Hepatocyte (in vitro differentiated cells): Measurements from ENCODE around the gene SLU7. TPM values are rescaled to one million over a fixed set of nuclear protein-coding genes. Genes with fewer than 3 reads are reported as not detected.

Experiments used
- DNase-seq: peaks from one replicate; pipeline ENCODE4 v3.0.0-alpha.2; 2016; ENCODE audit warnings: low spot score
- H2AFZ ChIP-seq: fragments of 200-600 bp; sonication (generic); 2 replicates; pipeline ENCODE4 v1.6.0; 2016; ENCODE audit warnings: antibody characterized with exemption, mild to moderate bottlenecking
- H3K27ac ChIP-seq: fragments of 200-600 bp; sonication (generic); 2 replicates; pipeline ENCODE4 v1.5.1; 2016; ENCODE audit warnings: mild to moderate bottlenecking
- H3K27me3 ChIP-seq: fragments of 200-600 bp; sonication (generic); 2 replicates; pipeline ENCODE4 v1.6.1; 2016
- H3K36me3 ChIP-seq: fragments of 200-600 bp; sonication (generic); replicated peaks from 2 replicates; pipeline ENCODE4 v1.5.1; 2016; ENCODE audit warnings: low read depth; ENCODE audit not compliant: insufficient read depth
- H3K4me1 ChIP-seq: fragments of 200-600 bp; sonication (generic); 2 replicates; pipeline ENCODE4 v1.5.1; 2016; ENCODE audit warnings: mild to moderate bottlenecking, moderate library complexity; ENCODE audit not compliant: insufficient read depth
- H3K4me2 ChIP-seq: fragments of 200-600 bp; sonication (generic); 2 replicates; pipeline ENCODE4 v1.6.0; 2016
- H3K4me3 ChIP-seq: fragments of 200-600 bp; sonication (generic); 2 replicates; pipeline ENCODE4 v1.5.1; 2016; ENCODE audit warnings: mild to moderate bottlenecking
- H3K79me2 ChIP-seq: fragments of 200-600 bp; sonication (generic); 2 replicates; pipeline ENCODE4 v1.6.0; 2017; ENCODE audit warnings: mild to moderate bottlenecking
- H3K9me2 ChIP-seq: fragments of 200-600 bp; sonication (generic); replicated peaks from 2 replicates; pipeline ENCODE4 v1.6.0; 2017; ENCODE audit warnings: mild to moderate bottlenecking; ENCODE audit not compliant: insufficient read depth
- H3K9me3 ChIP-seq: fragments of 200-600 bp; sonication (generic); 2 replicates; pipeline ENCODE4 v1.5.1; 2016; ENCODE audit warnings: low read depth, mild to moderate bottlenecking
- H4K20me1 ChIP-seq: fragments of 200-600 bp; sonication (generic); 2 replicates; pipeline ENCODE4 v1.6.0; 2016; ENCODE audit warnings: mild to moderate bottlenecking; ENCODE audit not compliant: insufficient read depth, poor library complexity, severe bottlenecking
- CTCF ChIP-seq: fragments of 200-600 bp; sonication (generic); IDR thresholded peaks from 2 replicates; pipeline ENCODE4 v1.5.1; 2016; ENCODE audit warnings: antibody characterized with exemption, mild to moderate bottlenecking; ENCODE audit not compliant: poor library complexity
- EZH2 ChIP-seq: fragments of 200-600 bp; sonication (generic); IDR thresholded peaks from 2 replicates; pipeline ENCODE4 v1.6.1; 2016; ENCODE audit warnings: antibody characterized with exemption, mild to moderate bottlenecking, borderline replicate concordance
- EZH2phosphoT487 ChIP-seq: fragments of 200-600 bp; sonication (generic); IDR thresholded peaks from one replicate; pipeline ENCODE4 v1.6.1; 2018; ENCODE audit warnings: antibody characterized with exemption, mild to moderate bottlenecking, low read depth, moderate library complexity; ENCODE audit not compliant: unreplicated experiment, severe bottlenecking
- WGBS: methylation state at CpG from one replicate; pipeline ENCODE4 v1.1.6; 2016; ENCODE audit warnings: low lambda C conversion rate; ENCODE audit errors: missing lambda C conversion rate; 5-methylcytosine and 5-hydroxymethylcytosine counted together
- polyA plus RNA-seq: library from polyadenylated mRNA; unstranded; fragments of >200 nt; fragmentation: Nextera tagmentation; extraction: Ambion mirVana; gene quantifications from 2 replicates; pipeline ENCODE4 v1.2.1, GENCODE V29; 2016
- total RNA-seq: library from RNA; depleted of rRNA; stranded (reverse); fragments of >200 nt; gene quantifications from 2 replicates; pipeline ENCODE4 v1.2.3, GENCODE V29; 2014

SLU7 gene
- total and polyA plus RNA-seq, 2 experiments from 2014 or later: 45.0 to 62.5 TPM

- TF ChIP-seq EZH2: no peak
- TF ChIP-seq EZH2phosphoT487: no peak
- no peak for TF ChIP-seq CTCF
- H4K20me1 ChIP-seq: no peaks in the 10 kb centered on the region
- H3K27ac ChIP-seq: no peak overlapping the region
- 84% methylated on average over 6 of the region's 6 CpGs for WGBS
- H2AFZ ChIP-seq: no peak overlapping the region
- no peak overlapping the region for H3K4me2 ChIP-seq
- H3K4me3 ChIP-seq: no peak overlapping the region
- no peaks in the 10 kb centered on the region for H3K27me3 ChIP-seq
- H3K9me3 ChIP-seq: no peaks in the 10 kb centered on the region
- no peaks in the 10 kb centered on the region for H3K79me2 ChIP-seq
- DNase-seq: no peak
- H3K4me1 ChIP-seq: no peaks in the 10 kb centered on the region
- no peaks in the 10 kb centered on the region for H3K36me3 ChIP-seq
- no peaks in the 10 kb centered on the region for H3K9me2 ChIP-seq
Measured at GRCh38 chr5:160452795-160453194, 33.9 kb upstream of the SLU7 start.

- Histone ChIP-seq H3K36me3 (no peaks in the 10 kb centered on the region), H2AFZ (no peak overlapping the region), H3K79me2 (no peaks in the 10 kb centered on the region), H4K20me1 (no peaks in the 10 kb centered on the region), H3K9me3 (no peaks in the 10 kb centered on the region), H3K4me2 (no peak overlapping the region), H3K4me1 (no peaks in the 10 kb centered on the region), H3K27me3 (no peaks in the 10 kb centered on the region), H3K27ac (no peak overlapping the region), H3K4me3 (no peak overlapping the region), H3K9me2 (no peaks in the 10 kb centered on the region)
- no peak for DNase-seq
- TF ChIP-seq CTCF: no peak
- no peak for TF ChIP-seq EZH2
- no peak for TF ChIP-seq EZH2phosphoT487
Measured at GRCh38 chr5:160452036-160452435, 33.2 kb upstream of the SLU7 start.

GRCh38 chr5:160451281-160451680 lies 32.4 kb upstream of the SLU7 start:
- no peak for DNase-seq
- Histone ChIP-seq H3K79me2 (no peaks in the 10 kb centered on the region), H3K4me2 (no peak overlapping the region), H2AFZ (no peak overlapping the region), H3K36me3 (no peaks in the 10 kb centered on the region), H3K4me1 (no peaks in the 10 kb centered on the region), H3K9me2 (no peaks in the 10 kb centered on the region), H3K27ac (no peak overlapping the region), H3K9me3 (no peaks in the 10 kb centered on the region), H3K4me3 (no peak overlapping the region), H4K20me1 (no peaks in the 10 kb centered on the region), H3K27me3 (no peaks in the 10 kb centered on the region)
- TF ChIP-seq EZH2 (no peak), CTCF (no peak), EZH2phosphoT487 (no peak)
- WGBS: 96% methylated on average over 2 of the region's 2 CpGs

- Histone ChIP-seq H4K20me1 (no peaks in the 10 kb centered on the region), H2AFZ (no peak overlapping the region), H3K4me1 (no peaks in the 10 kb centered on the region), H3K9me3 (no peaks in the 10 kb centered on the region), H3K4me3 (no peak overlapping the region), H3K4me2 (no peak overlapping the region), H3K36me3 (no peaks in the 10 kb centered on the region), H3K79me2 (no peaks in the 10 kb centered on the region), H3K27ac (no peak overlapping the region), H3K9me2 (no peaks in the 10 kb centered on the region), H3K27me3 (no peaks in the 10 kb centered on the region)
- 93% methylated on average over 9 of the region's 9 CpGs for WGBS
- TF ChIP-seq EZH2 (no peak), CTCF (no peak), EZH2phosphoT487 (no peak)
- no peak for DNase-seq
Measured at GRCh38 chr5:160450164-160450932, 31.5 kb upstream of the SLU7 start.
